Measurements from ENCODE around the gene CEPT1. TPM values are rescaled to one million over a fixed set of nuclear protein-coding genes. Genes with fewer than 3 reads are reported as not detected.

CEPT1 gene
- total RNA-seq, 4 donors from 2014 or later = 38.7 to 56.9 (median 43.8) TPM

GRCh38 chr1:111162488-111162880 is 22.5 kb downstream of the CEPT1 start:
- no peak for DNase-seq
- Histone ChIP-seq H3K9me3 (no peaks in the 10 kb centered on the region), H3K27ac (no peak overlapping the region), H3K4me3 (no peak overlapping the region), H3K4me1 (peaks cover 0 to 12% (median 1%) of the 10 kb centered on the region in 4 donors), H3K27me3 (no peaks in the 10 kb centered on the region), H3K36me3 (peaks cover 0 to 14% (median 0%) of the 10 kb centered on the region in 3 donors)
- TF ChIP-seq POLR2A (IDR thresholded peaks at IDR 0.05) = no peak
- TF ChIP-seq CTCF (IDR thresholded peaks at IDR 0.05) = no peak

- Histone ChIP-seq H3K27me3 (no peaks in the 10 kb centered on the region), H3K4me3 (no peak overlapping the region), H3K36me3 (peaks cover 0 to 20% (median 0%) of the 10 kb centered on the region in 3 donors), H3K9me3 (no peaks in the 10 kb centered on the region), H3K27ac (no peak overlapping the region), H3K4me1 (peaks cover 0 to 12% (median 1%) of the 10 kb centered on the region in 4 donors)
- TF ChIP-seq CTCF (IDR thresholded peaks at IDR 0.05) (no peak), POLR2A (IDR thresholded peaks at IDR 0.05) (no peak)
- no peak for DNase-seq
Measured at GRCh38 chr1:111163363-111163762, 23.3 kb downstream of the CEPT1 start.

GRCh38 chr1:111164151-111164550 is 24.1 kb downstream of the CEPT1 start:
- no peak overlapping the region for H3K27ac ChIP-seq
- no peak for DNase-seq
- no peak for TF ChIP-seq CTCF (IDR thresholded peaks at IDR 0.05)
- no peak for TF ChIP-seq POLR2A (IDR thresholded peaks at IDR 0.05)
- no peak overlapping the region for H3K4me3 ChIP-seq
- H3K9me3 ChIP-seq = no peaks in the 10 kb centered on the region
- peaks cover 0 to 12% (median 1%) of the 10 kb centered on the region in 4 donors for H3K4me1 ChIP-seq
- H3K27me3 ChIP-seq = no peaks in the 10 kb centered on the region
- peaks cover 0 to 28% (median 0%) of the 10 kb centered on the region in 3 donors for H3K36me3 ChIP-seq

- Histone ChIP-seq H3K4me3 (no peak overlapping the region), H3K27me3 (no peaks in the 10 kb centered on the region), H3K27ac (no peak overlapping the region), H3K9me3 (no peaks in the 10 kb centered on the region), H3K4me1 (no peaks in the 10 kb centered on the region), H3K36me3 (peaks cover 0 to 35% (median 0%) of the 10 kb centered on the region in 3 donors)
- DNase-seq = no peak
- TF ChIP-seq CTCF (IDR thresholded peaks at IDR 0.05) (no peak), POLR2A (IDR thresholded peaks at IDR 0.05) (no peak)
Measured at GRCh38 chr1:111172463-111172862, 32.4 kb downstream of the CEPT1 start.

GRCh38 chr1:111174070-111174469 is 34.0 kb downstream of the CEPT1 start:
- Histone ChIP-seq H3K4me1 (no peaks in the 10 kb centered on the region), H3K9me3 (no peaks in the 10 kb centered on the region), H3K4me3 (no peak overlapping the region), H3K36me3 (peaks cover 0 to 32% (median 0%) of the 10 kb centered on the region in 3 donors), H3K27ac (no peak overlapping the region), H3K27me3 (no peaks in the 10 kb centered on the region)
- no peak for DNase-seq
- TF ChIP-seq POLR2A (IDR thresholded peaks at IDR 0.05) = no peak
- no peak for TF ChIP-seq CTCF (IDR thresholded peaks at IDR 0.05)

GRCh38 chr1:111175349-111175748 is 35.3 kb downstream of the CEPT1 start:
- DNase-seq = no peak
- H3K36me3 ChIP-seq = peaks cover 0 to 30% (median 0%) of the 10 kb centered on the region in 3 donors
- no peaks in the 10 kb centered on the region for H3K4me1 ChIP-seq
- H3K27me3 ChIP-seq = no peaks in the 10 kb centered on the region
- TF ChIP-seq CTCF (IDR thresholded peaks at IDR 0.05) (no peak), POLR2A (IDR thresholded peaks at IDR 0.05) (no peak)
- H3K4me3 ChIP-seq = no peak overlapping the region
- H3K27ac ChIP-seq = no peak overlapping the region
- no peaks in the 10 kb centered on the region for H3K9me3 ChIP-seq
